HG03097 (cell line): ENCODE data around the gene SMG6.

Source experiments
- ATAC-seq: cut with Tn5 transposase; IDR thresholded peaks from one replicate; pipeline ENCODE4 v1.9.1; 2021; ENCODE audit not compliant: unreplicated experiment, low FRiP score

The SMG6 gene

DNA sequence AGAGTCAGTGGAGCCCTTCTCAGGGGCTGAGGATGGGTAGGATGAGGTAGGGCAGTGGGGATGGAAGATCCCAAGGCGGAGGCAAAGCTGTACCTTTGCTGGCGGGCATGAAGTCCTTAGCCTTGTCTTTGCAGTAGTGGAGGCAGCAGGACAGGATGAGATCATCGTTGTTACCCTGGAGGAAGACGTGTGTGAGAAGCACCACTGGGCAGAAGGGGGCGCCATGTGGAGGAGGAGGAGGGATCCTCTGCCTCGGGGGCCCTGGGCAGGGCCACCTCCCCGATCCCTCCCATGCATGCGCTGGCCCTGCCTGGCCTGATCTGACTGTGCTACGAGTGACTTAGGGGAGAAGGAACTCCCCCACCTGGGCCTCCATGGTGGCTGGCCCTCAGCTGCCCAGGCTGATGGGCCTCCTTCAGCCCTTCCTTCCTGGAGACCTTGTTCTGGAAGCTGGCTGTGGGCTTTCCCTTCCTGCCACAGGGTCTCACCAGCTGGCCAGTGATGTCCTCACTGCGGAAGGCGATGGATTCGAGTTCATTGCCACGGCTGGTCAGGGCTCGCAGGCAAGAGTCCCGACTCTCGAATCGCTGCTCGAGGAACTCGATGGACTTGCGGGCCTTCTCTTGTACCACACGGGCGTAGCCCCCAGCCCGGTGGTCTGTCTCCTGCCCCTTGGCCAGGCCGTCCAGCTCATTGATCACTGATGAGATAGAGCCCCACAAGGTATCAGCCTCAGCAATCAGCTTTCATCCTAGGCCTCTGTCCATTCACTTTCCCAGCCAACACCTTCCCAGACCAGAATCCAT lies 238.4 kb downstream of the SMG6 start:
- ATAC-seq: no peak

DNA sequence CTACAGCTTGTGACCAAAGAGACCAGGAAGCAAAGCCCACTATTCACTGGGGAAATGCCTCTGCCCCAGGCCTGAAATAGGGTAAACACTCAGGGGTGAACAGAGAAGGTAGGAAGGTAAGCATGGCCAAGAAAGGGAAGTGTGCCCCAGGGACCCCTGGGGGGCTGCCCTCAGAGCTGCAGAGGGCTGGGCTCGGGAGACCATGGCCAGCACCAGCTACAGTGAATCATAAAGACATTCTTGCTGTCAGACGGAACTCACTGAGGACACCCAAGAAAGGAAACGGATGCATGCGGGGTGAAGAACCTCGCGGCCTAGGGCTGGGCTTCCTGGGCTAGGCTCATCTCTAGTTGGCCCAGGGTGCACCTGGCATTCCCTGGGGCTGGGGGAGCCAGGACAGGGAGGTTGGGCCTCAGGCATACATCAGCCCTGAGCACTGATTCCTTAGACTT lies 239.0 kb downstream of the SMG6 start:
- ATAC-seq: no peak

DNA sequence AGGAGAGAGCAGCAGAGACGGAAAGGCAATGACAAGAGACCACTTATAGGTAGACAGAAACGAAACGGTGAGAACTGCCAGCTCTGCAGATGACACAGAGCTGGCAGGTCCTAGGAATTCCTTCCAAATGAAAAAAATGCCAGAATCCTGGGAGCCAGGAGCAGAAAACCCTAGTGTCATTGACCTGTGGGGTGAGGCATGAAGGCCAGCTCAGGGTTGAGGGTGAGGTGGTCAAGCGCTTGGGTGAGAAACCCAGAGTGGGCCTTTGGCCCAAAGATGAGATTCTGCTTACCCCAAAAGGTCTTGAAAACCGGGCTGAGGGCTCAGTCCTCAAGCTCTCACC lies 239.5 kb downstream of the SMG6 start:
- no peak for ATAC-seq

DNA sequence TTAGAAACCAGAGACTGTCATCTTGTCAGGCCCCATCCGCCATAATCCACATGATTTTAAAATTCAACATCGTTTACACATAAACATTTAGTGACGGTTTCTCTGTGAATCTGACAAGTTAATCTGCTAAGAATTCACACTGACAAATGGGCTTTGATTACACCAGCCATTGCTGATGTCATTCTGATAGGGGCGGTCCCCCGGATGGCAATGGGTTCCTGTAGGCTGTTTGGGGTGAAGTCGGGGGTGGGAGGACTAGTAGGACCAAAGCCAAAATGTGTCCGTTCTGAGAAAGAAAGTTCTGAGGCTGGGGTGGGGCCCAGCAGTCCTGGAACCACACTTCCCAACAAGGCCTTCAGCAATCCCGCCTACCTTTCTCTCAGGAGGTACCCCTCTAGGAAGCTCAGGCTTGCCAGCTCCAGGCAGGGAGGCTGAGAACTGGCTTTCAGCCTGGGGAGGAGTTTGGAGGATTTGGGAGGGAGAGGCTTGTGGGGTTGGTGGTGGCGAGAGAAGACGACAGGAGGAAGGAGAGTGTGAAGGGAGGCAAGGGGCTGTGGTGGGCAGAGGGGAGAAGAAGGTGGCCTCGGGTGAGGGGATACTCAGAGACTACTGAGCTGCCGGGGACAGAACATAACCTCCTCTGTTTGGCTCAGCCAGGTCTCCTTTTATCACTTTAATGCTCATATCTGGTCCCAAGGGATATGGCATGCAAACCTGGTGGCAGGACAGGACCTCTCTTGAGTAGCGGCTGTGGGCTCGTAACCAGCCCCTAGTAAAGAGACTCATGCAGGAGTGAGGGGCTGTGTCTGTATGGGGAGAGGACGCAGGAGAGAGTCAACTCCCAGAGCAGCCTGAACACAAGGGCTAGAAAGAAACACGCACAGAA lies 240.1 kb downstream of the SMG6 start:
- no peak for ATAC-seq

DNA sequence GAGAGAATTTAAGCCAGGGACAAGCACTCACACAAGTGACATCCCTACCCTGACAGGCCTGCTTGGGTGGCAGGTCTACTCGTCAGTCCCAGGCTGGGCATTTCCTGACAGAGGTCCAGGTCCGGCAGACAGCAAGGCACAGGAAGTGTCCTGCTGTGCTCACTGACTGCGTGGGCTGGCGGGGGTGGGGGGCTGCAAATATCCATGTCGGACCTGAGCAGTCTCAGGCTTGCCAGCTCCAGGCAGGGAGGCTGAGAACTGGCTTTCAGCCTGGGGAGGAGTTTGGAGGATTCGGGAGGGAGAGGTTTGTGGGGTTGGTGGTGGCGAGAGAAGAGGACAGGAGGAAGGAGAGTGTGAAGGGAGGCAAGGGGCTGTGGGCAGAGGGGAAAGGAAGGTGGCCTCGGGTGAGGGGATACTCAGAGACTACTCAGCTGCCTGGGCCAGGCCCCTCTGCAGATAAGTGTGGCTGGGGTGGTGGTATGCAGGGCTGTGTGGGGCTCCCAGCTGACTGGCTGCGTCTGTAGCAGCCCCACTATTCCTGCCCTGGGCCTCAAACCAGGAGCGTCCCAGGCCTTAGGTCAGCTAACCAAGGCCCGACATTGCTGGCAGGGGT lies 240.9 kb downstream of the SMG6 start:
- ATAC-seq: no peak

DNA sequence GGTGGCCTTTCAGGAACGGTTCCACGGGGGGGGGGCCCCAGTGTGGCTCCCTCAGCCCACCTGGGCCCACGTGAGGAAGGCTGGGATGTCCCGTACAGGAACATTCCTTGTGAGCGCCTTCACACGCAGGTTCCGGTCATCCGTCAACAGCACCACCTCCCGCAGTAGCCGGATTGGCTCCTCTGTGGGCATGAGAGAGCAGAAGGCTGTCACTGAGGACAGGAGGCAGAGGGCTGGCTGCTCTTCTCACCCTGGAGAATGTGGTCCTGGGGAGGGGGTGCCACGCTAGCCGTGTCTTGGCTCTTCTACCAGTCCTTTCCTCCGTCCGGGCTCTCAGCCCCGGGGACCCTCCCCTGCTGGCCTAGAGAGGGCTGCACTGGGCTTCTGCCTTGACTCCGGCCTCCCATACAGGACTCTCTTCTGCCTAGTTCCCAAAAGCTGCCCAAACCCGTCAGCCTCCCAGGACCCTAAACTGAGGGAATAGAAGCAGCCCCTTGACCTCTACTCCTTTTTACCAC lies 242.1 kb downstream of the SMG6 start:
- ATAC-seq: no peak

DNA sequence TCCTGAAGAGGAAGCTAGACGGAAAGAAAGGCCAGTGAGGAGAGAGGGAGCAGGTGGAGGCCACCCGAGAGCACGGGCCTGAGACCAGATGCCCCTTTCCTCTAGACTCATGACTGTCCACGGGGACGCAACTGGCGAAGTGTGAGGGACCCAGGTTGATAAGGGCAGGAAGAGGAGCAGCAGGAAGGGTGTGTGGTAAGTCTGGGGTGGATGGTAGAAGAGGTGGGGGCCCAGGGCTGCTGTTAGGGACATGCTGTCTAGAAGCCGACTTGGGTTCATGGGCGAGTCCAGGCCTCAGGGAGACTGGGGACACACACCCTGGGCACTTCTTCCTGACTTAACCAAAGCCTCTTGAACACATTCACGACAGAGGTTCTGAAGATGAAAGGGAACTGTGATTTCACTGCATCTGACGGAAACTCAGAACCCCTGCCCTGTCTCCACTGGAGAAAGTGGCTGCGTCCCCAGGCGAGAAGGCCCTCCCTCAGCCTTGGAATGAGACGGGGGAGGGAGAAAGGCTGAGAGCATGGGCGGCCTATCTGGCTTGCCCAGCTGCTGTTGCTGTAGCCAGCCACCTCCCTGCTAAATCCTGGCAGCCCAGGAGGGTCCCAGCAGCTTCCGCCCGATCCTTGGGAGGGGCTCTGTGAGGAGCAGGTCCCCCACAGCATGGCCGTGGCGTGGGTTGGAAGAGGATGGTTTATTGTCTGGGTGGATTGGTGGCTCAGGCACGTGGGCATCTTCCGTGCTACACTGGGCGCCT lies 242.7 kb downstream of the SMG6 start:
- no peak for ATAC-seq

DNA sequence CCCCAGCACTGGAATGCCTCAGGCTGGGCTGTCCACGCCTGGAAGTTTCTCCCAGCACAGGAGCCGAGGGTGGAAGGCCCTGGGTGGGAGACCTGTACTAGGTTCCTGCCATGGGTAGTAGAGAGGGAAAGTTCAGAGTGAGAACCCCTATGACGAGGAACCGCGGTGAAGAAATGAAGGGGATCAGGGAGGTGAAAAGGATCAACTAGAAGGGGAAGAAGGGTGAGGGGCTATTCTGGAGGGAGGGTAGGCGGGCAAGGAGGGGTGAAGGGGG lies 243.3 kb downstream of the SMG6 start:
- ATAC-seq: no peak

DNA sequence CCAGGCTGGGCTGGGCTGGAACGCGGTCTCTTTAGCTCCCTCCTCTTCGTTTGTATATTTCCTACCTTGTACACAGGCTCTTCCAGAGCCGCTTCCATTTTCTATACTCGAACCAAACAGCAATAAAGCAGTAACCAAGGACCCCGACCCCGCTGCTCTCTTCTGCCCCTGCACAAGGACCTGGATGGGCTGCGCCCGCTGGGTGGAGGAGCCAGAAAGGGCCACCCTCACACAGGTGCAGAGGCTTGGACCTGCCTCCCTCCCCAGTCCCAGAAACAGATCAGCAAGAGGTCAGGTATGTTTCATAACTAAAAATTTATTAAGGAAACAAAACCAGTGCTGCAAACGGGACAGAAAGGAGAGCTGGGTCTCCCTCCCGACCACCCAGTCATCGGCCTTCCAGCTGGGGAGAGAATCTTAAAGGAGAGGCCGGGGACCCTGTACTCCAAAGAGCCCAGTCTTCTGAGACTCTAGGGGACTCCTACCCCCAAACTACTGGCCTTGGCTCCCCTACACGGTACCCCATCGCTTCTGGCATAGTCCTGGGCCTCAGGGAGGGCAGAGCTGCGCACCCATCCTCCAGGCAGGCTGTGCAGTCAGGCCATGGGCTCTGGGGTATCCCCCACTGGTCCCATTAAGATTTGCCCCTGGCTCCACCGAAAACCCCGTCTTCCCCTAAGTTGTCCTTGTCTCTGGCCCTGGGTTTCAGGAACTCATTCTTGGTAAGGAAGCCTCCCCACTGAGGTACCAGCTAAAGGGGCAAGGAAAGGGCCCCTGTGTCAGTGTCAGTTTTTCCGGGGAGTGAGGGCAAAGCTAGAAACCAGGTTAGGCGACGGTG lies 243.8 kb downstream of the SMG6 start:
- ATAC-seq: no peak

DNA sequence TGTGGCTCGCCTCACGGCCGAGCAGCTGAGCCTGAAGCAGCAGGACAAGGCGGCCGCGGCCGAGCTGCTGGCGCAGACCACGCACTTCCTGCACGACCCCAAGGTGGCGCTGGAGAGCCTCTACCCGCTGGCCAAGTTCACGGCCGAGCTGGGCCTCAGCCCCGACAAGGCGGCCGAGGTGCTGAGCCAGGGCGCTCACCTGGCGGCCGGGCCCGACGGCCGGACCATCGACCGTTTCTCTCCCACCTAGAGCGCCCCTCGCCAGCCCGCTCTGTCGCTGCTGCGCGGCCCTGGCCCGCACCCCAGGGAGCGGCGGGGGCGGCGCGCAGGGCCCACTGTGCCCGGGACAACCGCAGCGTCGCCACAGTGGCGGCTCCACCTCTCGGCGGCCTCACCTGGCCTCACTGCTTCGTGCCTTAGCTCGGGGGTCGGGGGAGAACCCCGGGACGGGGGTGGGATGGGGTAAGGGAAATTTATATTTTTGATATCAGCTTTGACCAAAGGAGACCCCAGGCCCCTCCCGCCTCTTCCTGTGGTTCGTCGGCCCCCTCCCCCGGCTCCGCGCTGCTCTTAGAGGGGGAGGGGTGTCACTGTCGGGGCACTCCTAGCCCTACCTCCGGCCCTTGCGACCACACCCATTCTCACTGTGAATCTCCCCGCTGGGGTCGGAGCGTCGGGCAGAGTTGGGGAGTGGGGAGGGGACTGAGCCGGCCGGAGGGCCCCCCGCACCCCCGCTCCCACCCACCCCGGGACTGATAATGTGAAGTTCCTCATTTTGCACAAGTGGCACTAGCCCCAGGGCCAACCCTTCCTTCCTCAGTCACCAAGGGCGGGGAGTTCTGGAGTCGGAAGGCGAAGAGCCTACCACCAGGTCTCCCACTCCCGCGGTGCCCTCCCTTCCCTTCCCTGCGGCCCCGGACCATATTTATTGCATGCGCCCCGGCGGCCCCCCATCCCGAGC lies 244.7 kb downstream of the SMG6 start:
- ATAC-seq: no peak

DNA sequence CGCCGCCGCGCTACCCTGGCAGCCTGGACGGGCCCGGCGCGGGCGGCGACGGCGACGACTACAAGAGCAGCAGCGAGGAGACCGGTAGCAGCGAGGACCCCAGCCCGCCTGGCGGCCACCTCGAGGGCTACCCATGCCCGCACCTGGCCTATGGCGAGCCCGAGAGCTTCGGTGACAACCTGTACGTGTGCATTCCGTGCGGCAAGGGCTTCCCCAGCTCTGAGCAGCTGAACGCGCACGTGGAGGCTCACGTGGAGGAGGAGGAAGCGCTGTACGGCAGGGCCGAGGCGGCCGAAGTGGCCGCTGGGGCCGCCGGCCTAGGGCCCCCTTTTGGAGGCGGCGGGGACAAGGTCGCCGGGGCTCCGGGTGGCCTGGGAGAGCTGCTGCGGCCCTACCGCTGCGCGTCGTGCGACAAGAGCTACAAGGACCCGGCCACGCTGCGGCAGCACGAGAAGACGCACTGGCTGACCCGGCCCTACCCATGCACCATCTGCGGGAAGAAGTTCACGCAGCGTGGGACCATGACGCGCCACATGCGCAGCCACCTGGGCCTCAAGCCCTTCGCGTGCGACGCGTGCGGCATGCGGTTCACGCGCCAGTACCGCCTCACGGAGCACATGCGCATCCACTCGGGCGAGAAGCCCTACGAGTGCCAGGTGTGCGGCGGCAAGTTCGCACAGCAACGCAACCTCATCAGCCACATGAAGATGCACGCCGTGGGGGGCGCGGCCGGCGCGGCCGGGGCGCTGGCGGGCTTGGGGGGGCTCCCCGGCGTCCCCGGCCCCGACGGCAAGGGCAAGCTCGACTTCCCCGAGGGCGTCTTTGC lies 245.6 kb downstream of the SMG6 start:
- ATAC-seq: no peak

DNA sequence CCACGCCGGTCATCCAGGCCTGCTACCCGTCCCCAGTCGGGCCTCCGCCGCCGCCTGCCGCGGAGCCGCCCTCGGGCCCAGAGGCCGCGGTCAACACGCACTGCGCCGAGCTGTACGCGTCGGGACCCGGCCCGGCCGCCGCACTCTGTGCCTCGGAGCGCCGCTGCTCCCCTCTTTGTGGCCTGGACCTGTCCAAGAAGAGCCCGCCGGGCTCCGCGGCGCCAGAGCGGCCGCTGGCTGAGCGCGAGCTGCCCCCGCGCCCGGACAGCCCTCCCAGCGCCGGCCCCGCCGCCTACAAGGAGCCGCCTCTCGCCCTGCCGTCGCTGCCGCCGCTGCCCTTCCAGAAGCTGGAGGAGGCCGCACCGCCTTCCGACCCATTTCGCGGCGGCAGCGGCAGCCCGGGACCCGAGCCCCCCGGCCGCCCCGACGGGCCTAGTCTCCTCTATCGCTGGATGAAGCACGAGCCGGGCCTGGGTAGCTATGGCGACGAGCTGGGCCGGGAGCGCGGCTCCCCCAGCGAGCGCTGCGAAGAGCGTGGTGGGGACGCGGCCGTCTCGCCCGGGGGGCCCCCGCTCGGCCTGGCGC lies 246.3 kb downstream of the SMG6 start:
- no peak for ATAC-seq

DNA sequence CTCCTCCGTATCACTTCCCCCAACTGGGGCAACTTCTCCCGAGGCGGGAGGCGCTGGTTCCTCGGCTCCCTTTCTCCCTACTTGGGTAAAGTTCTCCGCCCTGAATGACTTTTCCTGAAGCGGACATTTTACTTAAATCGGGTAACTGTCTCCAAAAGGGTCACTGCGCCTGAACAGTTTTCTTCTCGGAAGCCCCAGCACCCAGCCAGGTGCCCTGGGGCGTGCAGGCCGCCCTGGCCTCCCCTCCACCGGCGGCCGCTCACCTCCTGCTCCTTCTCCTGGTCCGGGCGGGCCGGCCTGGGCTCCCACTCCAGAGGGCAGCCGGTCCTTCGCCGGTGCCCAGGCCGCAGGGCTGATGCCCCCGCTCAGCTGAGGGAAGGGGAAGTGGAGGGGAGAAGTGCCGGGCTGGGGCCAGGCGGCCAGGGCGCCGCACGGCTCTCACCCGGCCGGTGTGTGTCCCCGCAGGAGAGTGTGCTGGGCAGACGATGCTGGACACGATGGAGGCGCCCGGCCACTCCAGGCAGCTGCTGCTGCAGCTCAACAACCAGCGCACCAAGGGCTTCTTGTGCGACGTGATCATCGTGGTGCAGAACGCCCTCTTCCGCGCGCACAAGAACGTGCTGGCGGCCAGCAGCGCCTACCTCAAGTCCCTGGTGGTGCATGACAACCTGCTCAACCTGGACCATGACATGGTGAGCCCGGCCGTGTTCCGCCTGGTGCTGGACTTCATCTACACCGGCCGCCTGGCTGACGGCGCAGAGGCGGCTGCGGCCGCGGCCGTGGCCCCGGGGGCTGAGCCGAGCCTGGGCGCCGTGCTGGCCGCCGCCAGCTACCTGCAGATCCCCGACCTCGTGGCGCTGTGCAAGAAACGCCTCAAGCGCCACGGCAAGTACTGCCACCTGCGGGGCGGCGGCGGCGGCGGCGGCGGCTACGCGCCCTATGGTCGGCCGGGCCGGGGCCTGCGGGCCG lies 247.1 kb downstream of the SMG6 start:
- ATAC-seq: no peak

DNA sequence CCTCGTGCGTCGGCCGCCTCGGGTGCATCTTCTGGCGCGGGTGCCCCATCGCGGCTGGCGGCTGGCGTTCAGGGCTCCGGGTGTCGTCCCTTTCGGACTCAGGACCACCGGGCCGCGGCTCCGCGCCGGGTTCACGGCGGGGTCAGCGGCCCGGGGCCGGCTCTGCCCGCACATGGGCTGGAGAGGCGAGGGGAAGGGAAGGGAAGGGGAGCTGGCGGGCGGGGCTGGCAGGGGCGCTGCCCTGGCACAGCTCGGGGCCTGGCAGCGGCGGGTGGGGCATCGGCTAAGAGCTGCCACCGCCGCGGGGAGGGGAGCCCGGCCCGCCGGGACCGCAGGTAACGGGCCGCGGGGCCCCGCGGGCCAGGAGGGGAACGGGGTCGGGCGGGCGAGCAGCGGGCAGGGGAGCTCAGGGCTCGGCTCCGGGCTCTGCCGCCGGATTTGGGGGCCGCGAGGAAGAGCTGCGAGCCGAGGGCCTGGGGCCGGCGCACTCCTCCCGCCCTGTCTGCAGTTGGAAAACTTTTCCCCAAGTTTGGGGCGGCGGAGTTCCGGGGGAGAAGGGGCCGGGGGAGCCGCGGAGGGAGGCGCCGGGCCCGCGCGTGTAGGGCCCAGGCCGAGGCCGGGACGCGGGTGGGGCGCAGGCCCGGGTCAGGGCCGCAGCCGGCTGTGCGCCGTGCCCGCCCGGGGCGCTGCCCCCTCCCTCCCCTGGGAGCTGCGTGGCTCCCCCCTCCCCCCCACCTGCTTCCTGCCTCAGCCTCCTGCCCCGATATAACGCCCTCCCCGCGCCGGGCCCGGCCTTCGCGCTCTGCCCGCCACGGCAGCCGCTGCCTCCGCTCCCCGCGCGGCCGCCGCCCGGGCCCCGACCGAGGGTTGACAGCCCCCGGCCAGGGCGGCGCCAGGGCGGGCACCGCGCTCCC lies 248.0 kb downstream of the SMG6 start:
- no peak for ATAC-seq

DNA sequence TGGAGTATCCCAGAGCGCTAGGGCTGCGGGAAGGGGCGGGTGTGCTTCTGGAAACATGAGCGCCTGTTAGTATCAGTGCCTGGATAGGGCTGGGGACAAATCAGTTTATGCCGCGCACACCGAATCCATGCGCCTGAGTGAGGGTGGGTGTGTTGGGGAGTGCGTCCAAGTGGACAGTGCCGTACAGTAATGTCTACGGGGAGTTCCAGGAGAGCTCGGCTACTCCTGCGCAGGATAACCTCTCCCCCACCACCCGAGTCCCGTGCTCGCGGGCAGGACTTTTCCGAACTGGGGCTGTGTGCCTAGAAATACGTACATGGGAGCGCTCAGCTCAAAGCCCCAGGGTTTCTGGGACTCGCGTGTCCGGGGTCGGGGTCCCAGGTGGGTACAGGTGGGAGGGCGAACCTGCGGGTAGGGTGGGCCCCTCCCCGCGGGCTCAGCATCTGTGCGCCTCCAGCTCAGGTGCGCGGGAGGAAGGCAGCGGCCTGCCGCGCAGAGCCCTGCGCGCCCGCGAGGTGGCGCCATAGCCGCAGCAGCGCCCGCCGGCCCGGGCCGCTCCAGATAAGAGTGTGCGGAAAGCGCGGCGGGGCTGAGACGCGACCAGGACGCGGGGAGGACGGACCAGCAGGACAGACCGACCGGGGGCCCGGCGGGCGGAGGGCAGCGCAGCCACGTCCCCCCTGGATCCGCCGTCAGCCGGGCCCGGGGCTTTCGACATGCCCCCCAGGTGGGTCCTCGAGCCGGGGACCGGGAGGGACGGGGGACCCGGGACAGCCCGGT lies 248.9 kb downstream of the SMG6 start, which contains the start of gene HIC1:
Gene HIC1 (plus strand): TSS at position 592 of the 780 bp plus-strand sequence. CDS start 1,588 bp downstream, outside the sequence.
- peak; percentile 24 for ATAC-seq
